RCC 7860 (cell line): ENCODE data around the gene ZBTB46.

Experiments used
- DNase-seq: peaks from one replicate; pipeline ENCODE4 v3.0.0-alpha.2; 2015; ENCODE audit warnings: low spot score
- FAIRE-seq: peaks from 2 replicates; lab custom pipeline; 2012; peaks lifted over from hg19 to GRCh38; lab: Jason Lieb, UNC

Gene ZBTB46

GRCh38 chr20:63708301-63709148, 122.5 kb downstream of the ZBTB46 start:
- no peak for FAIRE-seq
- no peak for DNase-seq

DNA sequence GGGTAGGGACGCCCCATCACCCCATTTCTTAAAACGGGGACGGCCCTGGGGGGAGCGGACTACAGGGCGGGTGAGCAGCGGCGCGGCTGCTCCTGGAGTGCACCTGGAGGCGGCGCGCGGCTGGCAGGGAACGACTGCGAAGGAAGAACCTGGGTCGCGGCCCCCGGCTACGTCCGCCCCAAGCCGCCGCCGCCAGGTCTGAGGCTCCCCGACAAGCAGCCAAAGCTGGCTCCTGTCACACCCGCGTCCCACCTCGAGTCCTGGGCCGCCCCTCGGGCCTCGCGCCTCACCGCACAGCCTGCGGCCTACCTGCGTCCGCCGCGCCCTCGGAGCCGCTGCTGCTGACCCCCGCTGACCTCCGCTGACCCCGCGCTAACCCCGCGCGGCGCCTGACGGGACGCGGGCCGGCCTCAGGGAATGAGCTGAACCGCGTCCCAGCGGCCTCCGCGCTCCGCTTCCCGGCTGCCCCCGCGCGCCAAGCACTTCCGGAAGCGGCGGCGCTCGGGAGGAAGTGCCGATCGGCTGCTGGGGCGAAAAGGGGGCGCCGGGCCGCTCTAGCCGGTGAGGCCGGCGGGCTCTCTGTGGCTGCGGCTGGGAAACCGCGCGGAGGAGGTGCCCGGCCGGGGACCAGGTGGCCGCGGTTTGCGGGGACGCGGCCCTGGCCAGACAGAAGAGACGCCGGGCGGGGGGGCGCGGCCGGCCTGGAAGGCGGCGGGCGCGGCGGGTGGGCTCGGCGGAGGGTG, 123.3 kb downstream of the ZBTB46 start, which contains the start of the genes ARFRP1 and ZGPAT:
TSS of gene ARFRP1 (minus strand) at position 419 of the 743 bp plus-strand sequence. CDS start 885 bp downstream, outside the sequence.
TSS of gene ZGPAT (plus strand) at position 482 of the 743 bp plus-strand sequence. CDS start 542 bp downstream, outside the sequence.
- FAIRE-seq (no peak), DNase-seq (peak; percentile 70)

DNA sequence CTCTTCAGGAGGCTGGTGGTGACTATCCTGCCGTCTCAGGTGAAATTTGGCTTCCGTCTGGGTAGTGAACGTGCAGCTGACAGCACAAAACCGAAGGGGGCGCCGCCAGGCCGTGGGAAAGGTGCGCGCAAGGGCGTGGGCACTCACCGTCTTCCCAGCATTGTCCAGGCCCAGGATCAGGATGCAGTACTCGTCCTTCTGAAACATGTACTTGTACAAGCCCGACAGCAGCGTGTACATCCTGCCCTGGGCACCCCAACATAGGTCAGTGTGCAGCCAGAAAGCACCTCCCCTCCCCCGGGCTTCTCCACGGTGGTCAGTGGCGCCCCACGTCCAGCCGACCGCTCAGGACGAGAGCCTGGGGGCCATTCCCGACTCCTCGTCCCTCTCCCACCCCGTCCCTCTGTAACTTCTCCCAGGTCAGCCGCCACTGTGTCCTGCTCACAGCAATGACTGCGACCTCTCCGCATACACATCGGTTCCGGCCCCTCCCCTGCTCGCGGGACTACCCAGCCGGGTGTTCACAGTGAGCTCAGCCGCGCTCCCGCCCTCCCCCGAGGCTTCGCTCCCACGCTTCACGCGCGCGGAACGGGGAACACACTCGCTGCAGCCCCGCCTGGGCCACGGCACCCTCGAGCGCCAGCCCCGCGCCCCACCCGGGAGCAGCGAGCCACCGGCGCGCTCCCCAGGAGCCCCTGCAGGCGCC, 124.1 kb downstream of the ZBTB46 start:
- DNase-seq = peak; percentile 39
- no peak for FAIRE-seq

- no peak for DNase-seq
Measured at GRCh38 chr20:63706027-63706695, 124.9 kb downstream of the ZBTB46 start.

DNA sequence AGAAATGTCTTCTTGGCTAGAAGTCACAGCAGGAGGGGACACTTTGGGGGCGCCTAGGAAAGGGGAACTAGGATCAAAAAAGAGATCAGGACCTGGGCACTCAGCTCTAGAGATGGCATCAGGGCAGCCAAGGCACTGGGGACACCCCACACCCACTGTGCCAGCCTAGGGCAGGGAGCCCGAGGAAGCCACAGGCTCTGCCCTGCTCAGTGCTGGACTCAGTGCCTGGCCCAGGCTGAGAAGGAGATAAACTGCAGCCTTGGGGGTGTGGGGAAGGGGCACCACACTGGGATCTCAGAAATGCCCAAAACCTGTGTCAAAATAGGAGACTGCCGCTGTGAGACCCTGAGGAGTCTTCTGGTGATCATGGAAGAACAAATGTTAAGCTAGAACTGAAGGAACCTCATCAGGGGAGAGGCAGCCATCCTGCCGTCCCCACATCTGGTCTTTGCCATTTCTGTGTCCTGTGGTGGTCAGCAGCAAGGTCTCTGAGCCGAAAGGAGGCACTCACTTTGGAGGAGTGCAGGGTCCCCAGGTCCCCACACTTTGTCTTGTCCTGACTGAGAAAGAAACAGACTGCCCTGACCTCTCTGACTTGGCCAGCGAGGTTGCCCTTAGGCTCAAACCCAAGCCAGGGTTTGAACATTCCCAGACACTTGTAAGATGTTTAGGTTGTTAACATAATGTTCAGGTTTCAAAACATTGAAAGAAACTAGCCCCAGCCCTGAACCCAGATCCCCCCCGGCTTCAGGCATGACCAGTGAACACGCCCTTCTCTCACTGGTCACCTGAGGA, 125.6 kb downstream of the ZBTB46 start:
- FAIRE-seq = no peak

More at GRCh38 chr20:63706027-63706695, 124.9 kb downstream of the ZBTB46 start:
- FAIRE-seq = no peak

DNA sequence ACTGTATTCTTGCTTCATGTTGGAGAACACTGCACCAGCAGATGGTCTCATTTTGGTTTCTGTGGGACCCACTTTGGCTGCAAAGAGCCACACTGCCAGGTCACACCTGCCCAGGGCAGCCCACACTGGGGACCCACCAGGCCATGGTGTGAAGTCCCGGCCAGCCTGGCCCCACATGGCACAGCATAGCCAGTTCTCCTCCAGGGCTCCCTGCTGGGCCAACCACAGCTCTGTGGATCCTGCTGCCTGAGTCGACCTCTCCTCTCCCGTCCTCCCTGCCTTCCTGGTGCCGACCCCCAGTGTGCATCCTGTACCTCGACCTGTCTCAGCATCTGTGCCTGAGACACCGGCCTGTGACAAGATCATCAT, 126.3 kb downstream of the ZBTB46 start:
- no peak for DNase-seq
- FAIRE-seq = no peak

More for the DNA sequence above, 125.6 kb downstream of the ZBTB46 start:
- no peak for DNase-seq

DNA sequence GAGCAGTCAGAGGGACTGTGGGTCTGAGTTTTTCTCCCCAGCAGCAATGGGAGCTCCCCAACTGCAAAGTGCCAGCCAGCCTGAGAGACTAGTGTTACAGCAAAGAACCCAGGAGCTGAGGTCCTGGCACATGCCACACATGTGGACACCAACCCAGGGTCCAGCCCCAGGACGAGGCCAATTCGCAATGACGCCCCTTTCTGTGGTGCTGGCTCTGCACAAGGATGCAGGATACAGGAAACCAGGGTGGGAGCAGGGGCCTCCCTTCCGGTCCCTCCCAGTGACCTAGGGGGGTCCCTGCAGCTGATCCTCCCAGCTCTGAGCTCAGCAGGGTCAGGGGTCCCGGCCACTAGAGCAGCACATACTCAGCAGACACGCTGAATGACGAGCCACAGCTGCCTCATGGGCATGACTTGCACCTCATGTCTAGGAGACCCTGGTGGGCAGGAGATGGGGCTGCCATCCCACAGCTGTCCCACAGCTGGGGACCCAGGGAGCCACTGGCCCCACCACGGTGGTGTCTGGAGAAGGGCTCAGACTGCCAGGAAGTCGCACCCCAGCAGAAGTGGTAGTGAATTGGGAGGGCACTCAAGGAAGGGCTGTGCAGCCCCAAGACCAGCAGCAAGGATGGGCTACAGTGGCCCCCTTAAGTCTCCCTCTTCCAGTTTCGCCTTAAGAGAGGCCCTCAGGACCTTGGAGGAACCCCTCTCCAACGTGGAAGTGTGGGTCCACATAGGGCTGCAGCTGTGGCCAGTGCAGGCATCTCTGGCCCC, 126.9 kb downstream of the ZBTB46 start:
- FAIRE-seq (no peak), DNase-seq (no peak)

GRCh38 chr20:63703471-63703975, 127.5 kb downstream of the ZBTB46 start:
- DNase-seq = no peak
- FAIRE-seq = no peak

DNA sequence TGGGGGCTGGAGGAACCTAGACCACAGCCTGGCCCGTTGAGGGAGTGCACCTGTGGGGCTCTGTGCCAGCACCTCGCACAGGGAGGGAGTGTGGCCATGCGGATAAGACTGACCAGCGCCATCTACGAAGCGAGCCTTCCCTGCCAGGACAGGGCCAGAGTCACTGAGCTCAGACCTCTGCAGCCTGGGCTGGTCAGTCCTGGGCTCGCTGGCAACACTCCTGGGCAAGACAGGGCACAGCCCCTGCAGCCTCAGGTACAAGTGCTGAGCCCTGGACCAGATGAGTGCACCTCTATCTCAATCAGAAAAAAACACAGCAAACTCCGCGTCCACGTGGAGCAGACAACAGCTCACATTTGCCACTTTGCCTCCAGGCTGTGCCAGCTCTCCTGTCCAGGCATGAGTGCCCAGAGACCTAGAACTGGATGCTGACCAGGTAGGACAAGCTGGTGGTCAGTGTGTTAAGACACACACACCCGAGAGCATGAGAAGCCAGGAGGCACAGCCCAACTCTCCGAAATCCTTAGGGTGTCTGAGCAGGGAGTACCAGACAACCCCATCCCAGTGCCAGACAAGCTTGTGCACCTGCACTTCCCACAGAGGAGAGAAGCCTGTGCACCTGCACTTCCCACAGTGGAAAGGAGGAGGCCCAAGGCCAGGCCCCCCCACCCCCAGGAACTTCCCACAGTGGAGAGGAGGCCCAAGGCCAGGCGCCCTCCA, 128.2 kb downstream of the ZBTB46 start:
- DNase-seq = no peak

DNA sequence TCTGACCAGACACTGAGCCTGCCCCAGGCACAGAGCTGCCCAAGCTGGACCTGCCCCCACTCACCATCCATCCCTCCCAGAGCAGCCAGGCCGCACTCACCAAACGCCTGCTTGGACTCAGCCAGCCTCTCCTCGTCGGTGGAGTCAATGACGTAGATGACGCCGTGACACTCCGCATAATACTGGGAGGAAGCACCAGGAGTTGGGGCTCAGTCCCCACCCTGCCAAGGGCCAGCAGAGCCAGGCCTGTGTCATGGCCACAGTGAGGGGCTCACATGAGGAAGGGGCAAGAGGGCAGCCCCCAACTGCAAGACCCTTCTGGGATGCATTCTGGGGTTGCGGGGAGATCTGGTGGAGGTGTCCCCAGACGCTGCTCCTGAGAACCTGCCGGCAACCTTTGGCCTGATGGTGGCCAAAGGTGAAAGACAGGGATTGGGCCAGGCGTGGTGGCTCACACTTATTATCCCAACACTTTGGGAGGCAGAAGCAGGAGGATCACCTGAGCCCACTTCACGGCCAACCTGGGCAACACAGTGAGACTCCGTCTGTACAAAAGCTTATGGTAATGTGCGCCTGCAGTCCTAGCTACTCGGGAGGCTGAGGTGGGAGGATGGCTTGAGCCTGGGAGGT, 128.9 kb downstream of the ZBTB46 start:
- FAIRE-seq (no peak), DNase-seq (no peak)

More for the DNA sequence above, 128.2 kb downstream of the ZBTB46 start:
- FAIRE-seq = no peak

GRCh38 chr20:63701329-63702035, 129.6 kb downstream of the ZBTB46 start:
- FAIRE-seq (no peak), DNase-seq (no peak)

GRCh38 chr20:63701051-63701328, 130.1 kb downstream of the ZBTB46 start:
- DNase-seq (no peak), FAIRE-seq (no peak)

DNA sequence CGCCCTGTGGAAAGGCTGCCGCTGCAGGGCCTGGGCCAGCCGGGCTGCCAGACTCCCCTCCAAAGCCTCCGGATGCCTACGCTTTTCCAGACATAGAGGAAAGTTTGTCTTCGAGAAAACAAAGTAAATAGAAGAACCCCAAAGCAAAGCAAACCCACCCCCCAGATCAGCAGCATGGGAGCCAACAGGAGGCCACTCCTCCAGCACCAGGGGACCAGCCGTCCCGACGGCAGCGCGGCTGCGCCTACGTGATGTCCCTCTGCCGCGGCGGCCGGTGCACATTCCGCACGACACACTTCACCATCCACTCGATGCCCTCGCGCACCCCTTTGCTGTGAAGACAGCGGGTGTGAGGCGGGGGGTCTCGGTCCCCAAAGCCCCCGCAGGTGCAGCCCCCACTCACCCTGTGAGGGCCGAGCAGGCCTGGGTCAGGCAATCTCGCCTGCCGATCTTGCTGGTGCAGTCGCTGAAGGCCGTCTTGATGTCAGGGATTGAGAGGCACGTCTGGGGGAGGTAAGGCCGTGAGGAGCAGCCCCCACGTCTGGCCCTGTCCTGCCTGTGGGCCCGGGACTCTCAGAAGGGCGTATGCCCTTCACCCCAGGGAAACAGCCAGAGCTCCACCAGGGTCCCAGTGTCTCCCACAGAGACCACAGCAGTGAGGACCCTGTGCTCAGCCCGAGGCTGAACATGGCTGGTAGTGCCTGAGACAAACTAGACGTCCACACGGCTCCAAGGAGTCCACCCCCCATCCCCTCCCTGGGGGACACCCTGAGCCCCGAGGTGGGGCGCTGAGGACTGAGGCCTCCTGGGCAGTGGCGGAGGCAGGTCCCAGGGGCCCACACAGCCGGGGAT, 130.6 kb downstream of the ZBTB46 start:
- no peak for DNase-seq
- FAIRE-seq = no peak

- DNase-seq (no peak), FAIRE-seq (no peak)
Measured at GRCh38 chr20:63699466-63700198, 131.4 kb downstream of the ZBTB46 start.

- FAIRE-seq = peak; percentile 80
- peak; percentile 89 for DNase-seq
Measured at GRCh38 chr20:63698739-63699465, 132.2 kb downstream of the ZBTB46 start.
